GM21619 (cell line): ENCODE results near the gene AP3B2.
"Not testable (repeated sequence)": the region's sequence is repeated elsewhere in the genome, so short reads cannot be mapped to it uniquely, and the experiment has no call there.

Experiments used
- ATAC-seq: cut with Tn5 transposase; IDR thresholded peaks from one replicate; pipeline ENCODE4 v1.9.1; 2021; ENCODE audit not compliant: unreplicated experiment

AP3B2 gene, protein sequence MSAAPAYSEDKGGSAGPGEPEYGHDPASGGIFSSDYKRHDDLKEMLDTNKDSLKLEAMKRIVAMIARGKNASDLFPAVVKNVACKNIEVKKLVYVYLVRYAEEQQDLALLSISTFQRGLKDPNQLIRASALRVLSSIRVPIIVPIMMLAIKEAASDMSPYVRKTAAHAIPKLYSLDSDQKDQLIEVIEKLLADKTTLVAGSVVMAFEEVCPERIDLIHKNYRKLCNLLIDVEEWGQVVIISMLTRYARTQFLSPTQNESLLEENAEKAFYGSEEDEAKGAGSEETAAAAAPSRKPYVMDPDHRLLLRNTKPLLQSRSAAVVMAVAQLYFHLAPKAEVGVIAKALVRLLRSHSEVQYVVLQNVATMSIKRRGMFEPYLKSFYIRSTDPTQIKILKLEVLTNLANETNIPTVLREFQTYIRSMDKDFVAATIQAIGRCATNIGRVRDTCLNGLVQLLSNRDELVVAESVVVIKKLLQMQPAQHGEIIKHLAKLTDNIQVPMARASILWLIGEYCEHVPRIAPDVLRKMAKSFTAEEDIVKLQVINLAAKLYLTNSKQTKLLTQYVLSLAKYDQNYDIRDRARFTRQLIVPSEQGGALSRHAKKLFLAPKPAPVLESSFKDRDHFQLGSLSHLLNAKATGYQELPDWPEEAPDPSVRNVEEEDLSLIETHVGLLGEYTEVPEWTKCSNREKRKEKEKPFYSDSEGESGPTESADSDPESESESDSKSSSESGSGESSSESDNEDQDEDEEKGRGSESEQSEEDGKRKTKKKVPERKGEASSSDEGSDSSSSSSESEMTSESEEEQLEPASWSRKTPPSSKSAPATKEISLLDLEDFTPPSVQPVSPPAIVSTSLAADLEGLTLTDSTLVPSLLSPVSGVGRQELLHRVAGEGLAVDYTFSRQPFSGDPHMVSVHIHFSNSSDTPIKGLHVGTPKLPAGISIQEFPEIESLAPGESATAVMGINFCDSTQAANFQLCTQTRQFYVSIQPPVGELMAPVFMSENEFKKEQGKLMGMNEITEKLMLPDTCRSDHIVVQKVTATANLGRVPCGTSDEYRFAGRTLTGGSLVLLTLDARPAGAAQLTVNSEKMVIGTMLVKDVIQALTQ

DNA sequence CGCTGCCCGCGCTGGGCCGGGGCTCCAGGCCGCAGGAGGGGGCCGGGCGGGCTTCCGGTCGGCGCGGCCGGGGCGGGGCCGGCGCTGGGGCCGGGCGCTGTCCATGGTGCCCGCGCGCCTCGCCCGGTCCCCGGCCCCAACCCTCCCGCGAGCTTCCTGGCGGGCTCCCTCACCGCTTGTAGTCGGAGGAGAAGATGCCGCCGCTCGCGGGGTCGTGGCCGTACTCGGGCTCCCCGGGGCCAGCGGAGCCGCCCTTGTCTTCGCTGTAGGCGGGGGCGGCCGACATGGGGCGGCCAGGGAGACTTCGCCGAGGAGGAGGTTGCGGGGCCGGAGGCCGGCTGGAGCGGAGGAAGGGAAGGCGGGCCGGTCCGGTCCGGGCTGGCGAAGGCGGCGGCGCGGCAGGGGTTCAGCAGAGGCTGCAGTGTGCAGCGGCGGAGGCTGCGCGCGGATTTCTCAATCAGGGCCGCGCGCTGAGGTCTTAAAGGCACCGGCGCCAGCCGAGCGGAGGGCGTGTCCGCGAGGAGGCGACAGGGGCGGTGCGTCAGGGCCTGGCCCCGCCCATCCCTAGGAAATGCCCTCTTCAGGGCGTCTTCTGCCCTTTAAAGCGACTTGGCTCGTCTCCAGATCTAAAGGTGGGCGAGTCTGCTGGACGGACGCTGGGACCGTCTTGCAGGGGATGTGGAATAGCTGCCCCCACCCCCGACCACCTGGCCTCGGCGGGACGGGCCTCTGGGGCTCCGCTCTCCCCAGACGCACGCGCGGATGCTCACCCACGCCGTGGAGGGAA is at the start of gene AP3B2:
AP3B2 (minus strand) TSS at position 455 of the 787 bp plus-strand sequence; CDS start at position 286, 169 bp downstream.
- ATAC-seq = peak; percentile 87

DNA sequence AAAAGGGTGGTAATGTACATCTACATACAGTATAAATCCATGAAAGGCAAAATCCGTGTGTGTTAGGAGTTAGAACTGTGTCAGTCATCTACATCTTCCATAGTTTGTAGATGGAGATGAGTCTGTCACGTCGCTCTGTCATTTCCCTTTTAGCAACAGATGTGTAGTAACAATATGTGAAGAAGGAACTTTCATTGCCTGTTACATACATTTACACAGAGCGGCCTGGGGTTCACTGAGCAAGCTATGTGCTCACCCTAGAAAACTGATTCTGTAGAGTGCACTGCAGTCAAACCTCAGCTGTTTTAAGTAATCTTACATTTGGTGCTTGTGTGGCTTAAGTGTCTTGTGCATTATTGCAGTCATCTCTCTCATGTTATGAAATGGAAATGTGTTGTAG is 41.6 kb upstream of the AP3B2 start:
- ATAC-seq = no peak

DNA sequence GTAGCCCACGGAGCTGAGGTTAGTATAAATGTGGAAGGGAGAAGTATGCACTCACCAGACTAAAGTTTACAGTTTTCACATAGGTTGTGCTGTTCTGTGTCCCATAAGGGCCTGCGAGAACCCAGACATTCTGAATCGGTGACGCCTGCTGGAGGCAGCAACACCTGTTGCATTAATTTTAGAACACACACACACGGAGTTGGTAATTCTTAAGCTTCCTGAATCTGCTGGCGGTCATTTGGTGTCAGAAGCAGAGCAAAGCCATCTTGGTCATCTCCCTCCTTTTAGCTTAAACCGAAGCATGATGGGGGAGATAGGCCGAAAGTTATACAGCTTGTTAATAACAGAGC is 41.1 kb upstream of the AP3B2 start:
- peak; percentile 30 for ATAC-seq

DNA sequence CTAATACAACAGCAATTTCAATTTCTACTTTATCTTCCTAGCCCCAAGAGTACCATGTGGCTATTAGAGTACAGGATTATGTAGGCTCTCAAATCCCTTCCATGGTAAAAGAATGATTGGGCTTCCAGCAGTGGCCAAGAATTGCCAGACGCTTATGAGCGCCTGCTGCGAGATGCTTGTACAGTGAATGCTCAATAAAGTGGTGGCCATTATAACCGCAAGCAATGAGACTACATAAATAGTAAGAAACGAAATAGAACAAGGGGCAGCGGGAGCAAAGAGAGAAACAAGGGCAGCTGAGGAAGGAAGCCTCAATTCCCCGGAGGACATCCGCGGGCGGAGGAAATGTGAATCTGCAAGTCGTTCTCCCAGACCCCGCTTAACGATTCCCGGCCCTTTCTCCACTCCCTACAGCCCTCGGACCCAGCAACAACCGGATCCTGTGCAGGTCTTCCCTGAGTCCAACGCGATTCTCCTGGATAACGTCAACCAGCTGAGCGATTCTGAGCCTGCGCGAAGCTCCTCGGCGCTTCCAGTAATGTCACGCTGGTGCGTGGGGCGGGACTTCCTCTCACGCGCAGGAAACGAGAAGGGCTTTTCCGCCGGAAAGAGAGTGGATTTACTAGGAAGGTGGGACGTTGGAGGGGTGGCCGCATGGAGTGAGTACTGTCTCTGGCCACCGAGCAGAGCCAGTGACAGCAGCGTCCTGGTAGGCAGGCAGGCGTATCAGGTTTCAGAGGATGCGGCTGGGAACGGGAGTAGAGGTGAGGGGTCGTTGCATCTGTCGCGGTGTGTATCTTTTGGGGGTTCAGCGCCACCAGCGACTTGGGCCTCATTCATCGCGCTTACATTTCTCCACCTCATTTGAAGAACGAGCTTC is 40.5 kb upstream of the AP3B2 start:
- ATAC-seq = peak; percentile 91

DNA sequence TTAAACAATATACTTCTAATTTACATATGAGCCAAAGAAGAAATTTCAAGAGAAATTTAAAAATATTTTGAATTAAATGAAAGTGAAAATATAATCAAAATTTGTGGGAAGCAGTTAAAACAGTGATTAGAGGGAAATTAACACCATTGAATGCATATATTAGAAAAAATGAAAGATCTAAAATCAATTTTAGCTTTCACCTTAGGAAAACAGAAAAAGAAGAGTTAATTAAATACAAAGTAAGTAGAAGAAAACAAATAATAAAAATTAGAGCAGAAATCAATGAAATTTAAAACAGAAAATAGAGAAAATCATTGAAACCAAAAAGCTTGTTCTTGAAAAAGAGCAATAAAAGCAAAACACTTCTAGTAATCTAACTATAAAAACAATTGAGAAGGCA is 38.6 kb upstream of the AP3B2 start:
- ATAC-seq = no peak

DNA sequence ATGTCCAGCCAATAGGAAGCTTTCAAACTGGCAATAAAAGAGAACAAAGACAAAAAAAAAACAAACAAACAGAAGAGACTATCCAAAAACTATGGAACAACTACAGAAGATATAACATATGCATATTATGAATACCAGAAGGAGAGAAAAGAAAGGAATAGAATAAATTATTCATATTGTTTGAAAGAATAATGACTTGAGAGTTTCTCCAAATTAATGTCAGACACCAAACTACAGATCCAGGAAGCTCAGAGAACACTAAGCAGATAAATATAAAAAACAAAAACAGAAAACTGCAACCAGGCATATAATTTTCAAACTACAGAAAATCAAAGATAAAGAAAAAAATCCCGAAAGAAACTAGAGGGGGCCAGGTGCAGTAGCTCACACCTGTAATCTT is 34.1 kb upstream of the AP3B2 start:
- no peak for ATAC-seq

DNA sequence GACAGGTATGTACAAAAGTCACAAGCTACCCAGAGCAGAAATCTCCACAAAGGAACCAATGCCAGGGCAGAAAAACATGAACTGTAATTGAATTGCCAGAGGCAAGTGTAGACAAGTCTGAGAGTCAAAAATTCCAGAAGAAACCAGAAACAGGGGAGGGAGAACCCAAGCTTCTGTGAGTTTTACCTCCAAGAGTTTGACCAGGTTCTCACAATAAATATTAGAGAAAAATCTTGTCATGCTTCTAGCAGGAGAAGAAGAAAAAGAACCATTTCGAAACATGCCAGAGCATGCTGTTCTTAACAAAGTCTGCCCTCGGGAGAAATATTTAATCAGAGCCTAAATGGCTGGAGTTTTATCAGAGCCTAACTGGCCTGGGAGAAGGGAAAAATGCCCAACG is 32.5 kb upstream of the AP3B2 start:
- no peak for ATAC-seq

DNA sequence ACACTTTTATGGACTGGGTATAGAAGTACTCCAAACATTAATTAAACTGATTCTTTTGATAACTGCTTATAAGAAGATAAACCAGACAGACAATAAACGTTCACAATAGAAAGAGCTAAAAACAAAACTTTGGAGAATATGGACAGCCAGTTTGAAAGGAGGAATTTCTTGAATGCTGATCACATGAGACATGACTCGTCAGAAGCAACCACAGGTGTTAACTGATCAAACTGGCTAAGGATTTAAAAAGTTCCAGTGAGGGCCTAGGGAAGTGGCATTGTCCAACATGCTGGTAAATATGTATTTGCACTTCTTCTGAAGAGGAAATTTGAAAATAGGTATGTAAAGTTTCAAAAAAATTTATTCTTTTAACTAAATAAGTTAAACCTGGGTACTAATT is 29.4 kb upstream of the AP3B2 start:
- no peak for ATAC-seq

DNA sequence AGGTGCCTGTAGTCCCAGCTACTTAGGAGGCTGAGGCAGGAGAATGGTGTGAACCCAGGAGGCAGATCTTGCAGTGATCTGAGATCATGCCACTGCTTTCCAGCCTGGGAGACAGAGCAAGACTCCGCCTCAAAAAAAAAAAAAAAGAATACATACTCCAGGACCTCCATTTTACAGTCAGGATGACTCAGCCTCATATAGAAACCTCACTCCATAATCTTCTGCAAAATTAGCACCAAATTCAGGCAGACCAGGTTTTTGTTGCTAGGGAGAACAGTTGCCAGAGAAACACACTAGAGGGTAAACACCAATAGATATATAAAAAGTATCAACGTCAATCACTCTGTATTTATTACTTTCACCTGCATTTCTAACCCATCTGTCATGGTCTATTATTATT is 28.3 kb upstream of the AP3B2 start:
- ATAC-seq = no peak

DNA sequence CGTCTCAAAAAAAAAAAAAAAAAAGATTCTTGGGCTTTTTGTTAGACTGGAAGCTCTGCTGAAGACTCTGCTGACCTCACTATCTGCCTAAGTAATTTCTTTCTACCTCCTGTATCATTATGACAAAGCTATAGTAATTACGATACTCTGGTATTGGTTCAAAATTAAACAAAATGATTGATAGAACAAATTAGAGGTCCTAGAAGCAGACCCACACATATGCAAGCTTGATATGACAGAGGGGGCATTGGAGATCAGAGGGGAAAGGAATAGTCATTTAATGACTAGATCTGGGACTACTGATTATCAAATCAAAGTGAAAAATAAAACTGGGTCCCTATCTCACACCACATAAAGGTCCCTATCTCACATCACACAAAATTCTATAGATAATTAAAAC is 21.9 kb upstream of the AP3B2 start:
- no peak for ATAC-seq

DNA sequence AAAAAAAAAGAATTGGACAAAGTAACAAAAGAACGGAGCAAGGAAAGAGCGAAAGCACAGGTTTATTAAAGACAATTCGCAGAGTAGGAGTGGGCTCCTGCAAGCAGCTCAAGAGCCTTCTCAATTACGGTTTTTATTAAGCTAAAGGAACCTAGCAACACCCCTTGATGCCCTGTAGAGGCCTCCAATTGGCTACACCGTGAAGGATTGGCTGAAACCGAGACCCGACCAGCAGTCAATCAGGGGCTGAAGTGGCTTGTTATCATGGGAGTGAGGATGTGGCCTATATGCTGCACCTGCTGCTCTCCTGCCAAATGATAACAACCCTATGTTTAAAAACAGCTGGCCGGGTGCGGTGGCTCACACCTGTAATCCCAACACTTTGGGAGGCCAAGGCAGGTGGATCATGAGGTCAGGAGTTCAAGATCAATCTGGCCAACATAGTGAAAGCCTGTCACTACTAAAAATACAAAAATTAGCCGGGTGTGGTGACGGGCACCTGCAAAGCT is 20.4 kb upstream of the AP3B2 start:
- ATAC-seq = no peak

DNA sequence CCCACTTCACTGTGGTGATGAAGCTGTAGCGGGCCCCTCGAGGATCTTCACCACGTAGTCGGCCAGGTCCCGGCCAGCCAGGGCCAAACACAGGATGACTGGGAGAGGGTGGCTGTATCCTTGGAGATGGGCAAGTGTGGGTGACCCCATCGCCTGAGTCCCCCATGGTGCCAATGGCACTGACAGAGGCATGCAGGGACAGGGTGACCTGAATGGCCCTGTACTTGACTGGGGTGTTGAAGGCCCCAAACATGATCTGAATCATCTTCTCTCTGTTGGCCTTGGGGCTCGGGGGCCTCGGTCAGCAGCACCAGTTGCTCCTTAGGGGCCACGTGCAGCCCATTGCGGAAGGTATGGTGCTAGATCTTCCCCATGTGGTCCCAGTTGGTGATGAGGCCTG is 17.1 kb upstream of the AP3B2 start:
- no peak for ATAC-seq

DNA sequence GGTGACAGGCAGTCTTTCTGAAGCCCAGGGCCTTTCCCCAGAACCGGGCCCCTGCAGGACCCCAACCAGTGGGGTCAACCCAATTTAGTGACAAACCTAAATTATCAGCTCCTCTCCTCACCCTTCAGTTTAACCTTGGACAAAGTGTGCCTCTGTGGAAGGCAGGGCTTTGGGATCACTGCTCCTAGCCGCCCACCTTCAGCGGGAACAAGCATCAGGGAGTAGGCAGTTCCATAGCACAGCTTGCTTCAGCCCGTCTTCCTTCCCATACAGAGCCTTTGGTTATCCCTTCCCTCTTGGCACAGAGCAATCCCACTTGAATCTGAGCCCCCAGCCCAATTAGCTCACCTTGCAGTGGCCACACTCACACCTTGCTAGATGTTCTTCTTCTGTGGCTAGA is 5.3 kb upstream of the AP3B2 start:
- no peak for ATAC-seq

DNA sequence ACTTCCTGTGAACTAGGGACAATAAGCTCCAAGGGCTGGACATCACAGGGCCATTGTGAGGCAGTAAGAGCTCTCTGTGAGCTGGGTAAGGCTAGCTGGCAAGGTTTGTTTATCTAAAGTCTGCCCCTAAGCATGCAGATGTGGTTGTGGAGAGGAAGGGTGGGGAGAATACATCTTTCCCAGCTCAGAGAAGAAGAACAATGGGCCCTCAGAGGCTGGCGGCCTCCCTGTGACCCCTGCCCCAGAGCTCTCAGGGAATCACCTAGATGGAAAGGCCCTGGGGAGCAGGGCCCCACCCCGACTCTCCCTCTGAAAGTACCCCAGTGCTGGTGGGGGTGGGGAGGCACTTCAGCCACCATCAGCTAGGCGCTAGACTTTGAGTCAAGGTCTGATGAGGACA is 4.3 kb upstream of the AP3B2 start:
- no peak for ATAC-seq

DNA sequence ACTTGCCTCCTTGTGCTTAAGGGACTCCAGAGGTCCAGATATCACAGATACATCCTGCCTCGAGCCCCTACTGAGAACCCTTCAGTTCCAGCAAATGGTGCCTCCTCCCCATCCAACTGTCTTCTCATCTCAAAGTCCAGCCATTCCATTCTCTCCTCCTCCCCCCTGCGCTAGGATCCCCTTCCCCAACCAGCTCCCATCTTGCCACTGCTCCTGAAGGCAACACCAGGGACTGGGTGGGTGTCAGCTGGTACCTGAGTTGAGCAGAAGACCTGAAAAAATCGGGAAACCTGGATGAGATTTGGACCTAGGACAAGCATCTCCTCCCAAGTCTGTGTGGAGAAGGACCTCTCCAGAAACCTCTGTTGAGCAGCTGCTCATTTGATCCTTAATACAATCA is 2.4 kb upstream of the AP3B2 start:
- ATAC-seq = no peak

DNA sequence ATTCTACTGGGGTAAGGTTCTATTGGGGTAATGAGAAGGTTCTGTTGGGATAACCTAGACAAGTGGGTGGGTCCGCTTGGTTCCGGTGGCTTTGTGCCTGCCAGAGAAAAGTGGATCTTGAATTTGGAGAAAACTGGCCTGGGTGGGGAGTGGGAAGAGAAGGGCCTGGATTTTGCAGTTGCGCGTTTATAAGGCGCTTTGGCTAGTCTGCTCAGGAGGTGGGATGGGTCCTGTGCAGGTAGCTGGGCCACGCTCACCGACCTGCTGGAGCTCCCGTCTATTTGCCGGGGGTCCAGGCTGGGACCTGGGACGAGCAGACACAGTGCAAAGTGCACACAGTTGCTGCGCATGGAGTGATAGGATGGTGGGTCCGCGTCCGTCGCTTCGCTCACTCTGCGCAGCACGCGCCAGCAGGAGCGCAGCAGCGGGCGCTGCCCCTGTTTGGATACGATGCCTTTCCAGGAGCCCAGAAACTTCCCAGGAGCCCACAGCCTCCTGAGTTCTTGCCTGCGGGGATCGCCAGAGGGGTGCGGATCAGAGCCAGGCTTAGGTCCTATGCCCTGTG is 1.3 kb upstream of the AP3B2 start:
- no peak for ATAC-seq

DNA sequence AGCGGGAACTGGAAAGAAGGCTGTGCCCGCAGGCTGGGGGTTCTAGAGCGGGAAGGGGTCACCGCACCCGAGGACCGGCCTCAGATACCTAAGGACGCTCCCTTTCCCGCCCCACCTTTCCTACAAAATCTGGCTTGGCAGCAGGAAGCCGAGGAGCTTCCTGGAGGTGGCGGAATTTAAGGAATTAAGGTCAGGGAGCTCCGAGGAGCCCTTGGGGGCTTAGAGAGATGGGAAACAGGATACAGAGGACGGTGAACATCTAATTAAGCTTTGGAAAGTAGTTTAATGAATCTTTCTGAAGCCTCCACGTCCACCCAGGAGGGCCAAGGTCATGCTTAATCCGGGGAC is 507 bp upstream of the AP3B2 start:
- ATAC-seq = no peak

DNA sequence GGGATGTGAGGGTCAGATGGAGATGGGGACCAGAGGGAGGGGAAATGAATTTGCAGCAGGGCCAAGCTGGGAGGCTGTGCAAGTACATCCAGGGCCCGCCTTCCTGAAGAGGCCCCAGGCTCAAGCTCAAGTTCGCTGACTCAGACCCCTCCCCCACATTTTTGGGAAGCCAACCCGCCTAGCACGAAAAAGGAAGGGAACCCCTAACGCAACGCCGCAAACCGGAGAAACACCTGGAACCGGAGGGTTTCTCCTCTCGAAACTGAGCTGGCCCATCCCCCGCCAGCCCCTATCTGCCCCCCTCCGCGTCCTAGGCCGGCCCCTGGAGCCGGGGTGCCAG is 624 bp downstream of the AP3B2 start:
- no peak for ATAC-seq

DNA sequence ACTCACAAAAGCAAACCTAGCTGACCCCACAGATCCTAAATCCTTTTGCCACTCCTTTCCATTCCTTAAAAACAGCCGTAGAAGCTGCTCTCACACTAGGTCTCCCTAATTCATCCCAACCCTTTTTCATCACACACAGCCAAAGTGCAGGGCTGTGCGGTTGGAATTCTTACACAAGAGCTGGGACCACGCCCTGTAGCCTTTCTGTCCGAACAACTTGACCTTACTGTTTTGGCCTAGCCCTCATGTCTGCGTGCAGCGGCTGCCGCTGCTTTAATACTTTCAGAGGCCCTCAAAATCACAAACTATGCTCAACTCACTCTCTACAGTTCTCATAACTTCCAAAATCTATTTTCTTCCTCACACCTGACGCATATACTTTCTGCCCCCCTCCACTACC is 3.8 kb downstream of the AP3B2 start:
- ATAC-seq = not testable (repeated sequence)

DNA sequence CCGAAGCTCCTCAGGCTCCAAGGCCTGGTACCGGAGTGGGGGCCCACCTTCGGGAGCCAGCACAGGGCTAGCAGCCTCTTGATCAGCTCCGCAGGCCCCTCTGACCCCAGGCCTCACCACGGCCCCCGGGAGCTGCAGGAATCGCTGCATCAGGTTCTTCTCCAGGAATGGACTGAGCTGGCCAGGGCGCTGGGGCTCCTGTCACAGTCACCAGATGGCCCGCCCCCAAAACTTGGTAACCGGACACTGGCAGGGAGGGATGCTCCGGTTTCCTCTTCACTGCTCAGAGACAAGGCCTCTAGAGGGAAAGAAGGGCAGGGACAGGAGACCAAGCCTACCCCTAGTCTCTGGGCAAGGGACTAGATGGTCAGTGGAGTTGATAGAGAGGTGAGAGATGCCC is 9.9 kb downstream of the AP3B2 start:
- ATAC-seq = no peak
